ENCODE measurements around the gene DLGAP1. TPM values are rescaled to one million over a fixed set of nuclear protein-coding genes. Genes with fewer than 3 reads are reported as not detected.

Gene DLGAP1
- total RNA-seq, 6 experiments from 2014 or later = 0.19 to 1.3 (median 0.62) TPM

- no peak for DNase-seq
- Mint-ChIP-seq H3K9me3 (no peaks in the 10 kb centered on the region), H3K27ac (no peak overlapping the region)
Observed at GRCh38 chr18:3867864-3868311, 587.2 kb downstream of the DLGAP1 start.

GRCh38 chr18:3867236-3867635 lies 587.9 kb downstream of the DLGAP1 start:
- TF ChIP-seq CTCF (IDR thresholded peaks at IDR 0.05) = no peak
- DNase-seq = no peak
- Mint-ChIP-seq H3K4me3 (no peak overlapping the region), H3K9me3 (no peaks in the 10 kb centered on the region), H3K4me1 (ENCODE audit: low read depth) (peaks cover 12% of the 10 kb centered on the region), H3K27me3 (ENCODE audit: insufficient read depth) (no peaks in the 10 kb centered on the region), H3K36me3 (ENCODE audit: low read depth) (no peaks in the 10 kb centered on the region), H3K27ac (no peak overlapping the region)

More at GRCh38 chr18:3867864-3868311, 587.2 kb downstream of the DLGAP1 start:
- TF ChIP-seq CTCF (IDR thresholded peaks at IDR 0.05) = no peak
- H3K4me1 Mint-ChIP-seq (ENCODE audit: low read depth) = peaks cover 18% of the 10 kb centered on the region
- H3K4me3 Mint-ChIP-seq = no peak overlapping the region
- H3K36me3 Mint-ChIP-seq (ENCODE audit: low read depth) = no peaks in the 10 kb centered on the region
- no peaks in the 10 kb centered on the region for H3K27me3 Mint-ChIP-seq (ENCODE audit: insufficient read depth)

GRCh38 chr18:3864669-3865298 lies 590.3 kb downstream of the DLGAP1 start:
- Mint-ChIP-seq H3K36me3 (ENCODE audit: low read depth) (no peaks in the 10 kb centered on the region), H3K4me3 (no peak overlapping the region), H3K27ac (no peak overlapping the region), H3K9me3 (no peaks in the 10 kb centered on the region), H3K27me3 (ENCODE audit: insufficient read depth) (no peaks in the 10 kb centered on the region), H3K4me1 (ENCODE audit: low read depth) (peaks cover 12% of the 10 kb centered on the region)
- DNase-seq = no peak
- no peak for TF ChIP-seq CTCF (IDR thresholded peaks at IDR 0.05)

- no peak for DNase-seq
- TF ChIP-seq CTCF (IDR thresholded peaks at IDR 0.05) = no peak
- Mint-ChIP-seq H3K4me1 (ENCODE audit: low read depth) (peaks cover 12% of the 10 kb centered on the region), H3K9me3 (no peaks in the 10 kb centered on the region), H3K36me3 (ENCODE audit: low read depth) (no peaks in the 10 kb centered on the region), H3K27ac (no peak overlapping the region), H3K27me3 (ENCODE audit: insufficient read depth) (no peaks in the 10 kb centered on the region; the same call in 1 of the 2 replicates), H3K4me3 (no peak overlapping the region)
Observed at GRCh38 chr18:3863593-3863992, 591.5 kb downstream of the DLGAP1 start.

- H3K27me3 Mint-ChIP-seq (ENCODE audit: insufficient read depth) = no peaks in the 10 kb centered on the region; the same call in 1 of the 2 replicates
- peaks cover 12% of the 10 kb centered on the region for H3K4me1 Mint-ChIP-seq (ENCODE audit: low read depth)
- no peaks in the 10 kb centered on the region for H3K36me3 Mint-ChIP-seq (ENCODE audit: low read depth)
- no peaks in the 10 kb centered on the region for H3K9me3 Mint-ChIP-seq
- no peak overlapping the region for H3K4me3 Mint-ChIP-seq
- H3K27ac Mint-ChIP-seq = no peak overlapping the region
- DNase-seq = no peak
- no peak for TF ChIP-seq CTCF (IDR thresholded peaks at IDR 0.05)
Observed at GRCh38 chr18:3863006-3863405, 592.1 kb downstream of the DLGAP1 start.

Measured in HFFc6 (cell line).